ENCODE results near the gene NACA2. TPM values are rescaled to one million over a fixed set of nuclear protein-coding genes. Genes with fewer than 3 reads are reported as not detected.
A peak's percentile ranks its signal among the peaks of the same experiment; 100 is the strongest.

The NACA2 gene
- total and polyA plus RNA-seq, 2 of the 8 experiments (the other 6 are each of a cell fraction or from before 2014, with no cell fraction given): not detected

DNA sequence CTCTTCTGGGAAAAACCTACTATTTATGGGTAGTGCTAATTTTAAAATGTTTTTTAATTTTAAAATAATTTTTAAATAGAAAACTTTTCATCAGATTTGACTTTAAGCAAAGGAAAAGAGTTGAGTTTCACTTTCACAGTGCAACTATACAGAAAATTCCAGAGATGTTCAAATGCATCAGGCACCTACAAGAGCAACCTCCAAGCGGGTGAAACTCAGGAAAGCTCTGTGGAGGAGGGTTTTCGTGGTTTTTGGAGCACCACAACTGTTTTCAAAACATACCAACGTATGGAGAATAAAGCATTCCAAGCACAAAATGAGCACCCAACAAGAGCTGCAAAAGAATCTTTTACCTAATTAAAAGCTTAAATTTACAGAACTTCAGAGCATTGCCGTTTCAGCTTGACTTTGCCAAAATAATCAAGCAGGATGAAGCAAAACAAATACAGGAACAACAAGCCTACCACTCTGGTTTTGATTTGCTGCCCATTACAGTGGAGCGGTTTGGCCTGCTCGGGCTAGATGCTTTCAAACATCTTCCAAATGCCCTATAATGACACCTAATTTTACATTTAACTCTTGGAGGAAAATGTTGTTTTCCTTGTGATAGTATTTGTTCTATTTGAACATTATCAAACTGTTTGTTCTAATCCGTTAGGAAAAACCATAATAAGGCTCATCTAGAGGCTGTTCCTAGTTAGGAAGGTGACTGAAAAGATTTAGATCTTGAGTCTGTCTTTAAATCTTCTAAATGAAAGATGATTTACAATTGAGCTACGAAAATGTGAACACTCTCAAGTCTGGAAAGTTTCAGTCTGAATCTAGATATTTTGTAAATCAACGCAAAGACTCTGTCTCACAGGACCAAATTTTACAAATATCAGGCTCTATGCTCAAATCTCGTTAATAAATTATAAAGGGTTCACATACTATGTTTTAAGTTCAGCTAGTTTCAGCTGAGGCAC lies 34.5 kb downstream of the NACA2 start:
- Histone ChIP-seq H4K8ac (ENCODE audit: extremely low read depth, insufficient read depth, low read length) (no peak overlapping the region), H3K4me3 (ENCODE audit: extremely low read depth in 1 of 4, insufficient read depth in 2 of 4, low read depth in 3 of 4, low read length in 4 of 4) (no peak overlapping the region), H3K56ac (replicated peaks; ENCODE audit: insufficient read length, low read depth, low read length) (no peak overlapping the region), H2AK5ac (ENCODE audit: low read depth, low read length) (no peak overlapping the region), H3K27ac (ENCODE audit: low read depth, low read length) (no peak overlapping the region), H3K23ac (ENCODE audit: insufficient read length) (no peak overlapping the region), H2BK15ac (ENCODE audit: low read length) (no peak overlapping the region), H3K27me3 (replicated peaks in 1 of 4; ENCODE audit: control insufficient read depth in 3 of 4, extremely low read depth in 1 of 4, insufficient read depth in 3 of 4, low read length in 3 of 4) (no peaks in the 10 kb centered on the region; a peak in 2 of 7 replicates), H3K36me3 (ENCODE audit: control insufficient read depth in 2 of 4, insufficient read depth in 4 of 4, low read length in 3 of 4) (no peaks in the 10 kb centered on the region), H4K5ac (ENCODE audit: insufficient read length, low read depth, low read length) (no peak overlapping the region), H3K9me3 (ENCODE audit: insufficient read depth in 2 of 2, low read depth in 1 of 2, low read length in 1 of 2) (no peaks in the 10 kb centered on the region), H3K23me2 (ENCODE audit: low read depth, low read length) (no peaks in the 10 kb centered on the region), H3K14ac (ENCODE audit: insufficient read length) (no peak overlapping the region), H2BK5ac (ENCODE audit: low read depth, low read length) (no peak overlapping the region), H3K9ac (replicated peaks in 1 of 4; ENCODE audit: extremely low read depth in 1 of 4, low read depth in 3 of 4, low read length in 3 of 4) (no peak overlapping the region), H2BK20ac (ENCODE audit: low read length) (no peak overlapping the region), H2BK120ac (replicated peaks; ENCODE audit: low read depth, low read length) (no peak overlapping the region), H3K4ac (replicated peaks; ENCODE audit: insufficient read length, low read depth, low read length) (no peak overlapping the region), H4K20me1 (replicated peaks in 1 of 2; ENCODE audit: control insufficient read depth in 1 of 2, insufficient read depth in 2 of 2, low read length in 2 of 2) (no peaks in the 10 kb centered on the region), H4K91ac (replicated peaks; ENCODE audit: insufficient read length, low read length) (no peak overlapping the region), H3K4me2 (ENCODE audit: insufficient read depth in 1 of 2, low read depth in 2 of 2, low read length in 2 of 2) (no peak overlapping the region), H2AFZ (ENCODE audit: low read length) (peak overlapping the region; percentile 49; the same call in 1 of the 2 replicates), H3K79me2 (ENCODE audit: control insufficient read depth in 1 of 2, insufficient read depth in 2 of 2, low read length in 2 of 2) (no peaks in the 10 kb centered on the region), H3K79me1 (ENCODE audit: low read depth, low read length) (no peaks in the 10 kb centered on the region), H3K18ac (ENCODE audit: extremely low read depth, low read length) (no peak overlapping the region), H3K4me1 (replicated peaks in 1 of 4; ENCODE audit: control insufficient read depth in 3 of 4, insufficient read depth in 4 of 4, low read length in 3 of 4) (no peaks in the 10 kb centered on the region), H2BK12ac (ENCODE audit: low read depth, low read length) (no peak overlapping the region)
- CTCF ChIA-PET (ENCODE audit: partially characterized antibody): interaction anchor here (0.6 to 1.3 kb wide), 4 partner anchors 10 to 142 kb away, joined by 3 to 5 read pairs (median 3); no protein-coding TSS in a partner anchor
- no peak for FAIRE-seq
- no peak for DNase-seq (ENCODE audit: low read depth in 1 of 2, low spot score in 2 of 2)
- POLR2A ChIA-PET (ENCODE audit: partially characterized antibody): no interaction called here
- 82% methylated on average over 10 of the region's 10 CpGs; no CpG with 5 or more reads in 1 of the 2 experiments for WGBS, 2 experiments (ENCODE audit: extremely low coverage in 1 of 2, insufficient coverage in 1 of 2, insufficient read length in 1 of 2, insufficient replicate concordance in 2 of 2, low coverage in 1 of 2, low lambda C conversion rate in 2 of 2, missing lambda C conversion rate in 1 of 2)
- no peak for TF ChIP-seq SIN3A (conservative IDR thresholded peaks at IDR 0.05 in 1 of 2, IDR thresholded peaks at IDR 0.05 in 1 of 2; ENCODE audit: low read depth in 1 of 2, low read length in 2 of 2)
- no peak for TF ChIP-seq TAF1 (IDR thresholded peaks at IDR 0.05; ENCODE audit: low read depth, low read length)
- no peak for TF ChIP-seq BRCA1 (IDR thresholded peaks at IDR 0.05; ENCODE audit: low read depth, low read length)
- no peak for TF ChIP-seq RFX5 (IDR thresholded peaks at IDR 0.05; ENCODE audit: borderline replicate concordance, low read depth, low read length)
- TF ChIP-seq HDAC6 (IDR thresholded peaks at IDR 0.05; ENCODE audit: low read depth, low read length): no peak
- TF ChIP-seq JUN (IDR thresholded peaks at IDR 0.05; ENCODE audit: low read depth, low read length): no peak
- TF ChIP-seq USF2 (IDR thresholded peaks at IDR 0.05; ENCODE audit: low read length): no peak
- no peak for TF ChIP-seq CBX5 (IDR thresholded peaks at IDR 0.05; ENCODE audit: low read depth, low read length)
- TF ChIP-seq EGR1 (IDR thresholded peaks at IDR 0.05; ENCODE audit: borderline replicate concordance, low read depth, low read length): no peak
- no peak for TF ChIP-seq CHD2 (IDR thresholded peaks at IDR 0.05; ENCODE audit: low read length)
- no peak for TF ChIP-seq CREB1 (IDR thresholded peaks at IDR 0.05)
- no peak for TF ChIP-seq CEBPB (IDR thresholded peaks at IDR 0.05; ENCODE audit: low read depth, low read length)
